HEK293 (cell line): ENCODE results near the gene CLCN7.

ENCODE experiments used
- CTCF ChIA-PET: fragments of 350-600 bp; formaldehyde crosslinking; extraction: SDS; loops from one replicate; lab custom pipeline; 2021; ENCODE audit warnings: antibody characterized with exemption; lab: Yijun Ruan, JAX
- POLR2A ChIA-PET: fragments of 300-600 bp; formaldehyde crosslinking; extraction: SDS; loops from one replicate; lab custom pipeline; 2020; ENCODE audit warnings: antibody characterized with exemption, inconsistent platforms; lab: Yijun Ruan, JAX
- H3K27ac ChIP-seq: fragments of 200-500 bp; sonication (Bioruptor generic); 2 replicates; pipeline ENCODE4 v1.5.1; 2014; ENCODE audit warnings: low read depth, low read length, control low read depth, inconsistent platforms; ENCODE audit errors: extremely low read depth
- H3K36me3 ChIP-seq, 2 experiments: fragments of 200-500 bp in 1 of 2; sonication (Bioruptor generic) in 1 of 2; 1 replicate in 1 of 2; 2 replicates in 1 of 2; pipeline ENCODE4 v1.5.1; 2014 to 2017; ENCODE audit warnings: inconsistent platforms in 2 of 2, low read length in 2 of 2; ENCODE audit not compliant: control insufficient read depth in 2 of 2, insufficient read depth in 1 of 2
- H3K4me1 ChIP-seq: fragments of 200-500 bp; sonication (Bioruptor generic); 2 replicates; pipeline ENCODE4 v1.5.1; 2014; ENCODE audit warnings: mild to moderate bottlenecking, low read length, inconsistent platforms; ENCODE audit not compliant: control insufficient read depth, insufficient read depth
- H3K4me3 ChIP-seq: 2 replicates; pipeline ENCODE4 v1.5.1; 2011; ENCODE audit warnings: low read depth, mild to moderate bottlenecking, control low read depth, low read length, moderate library complexity
- H3K9me3 ChIP-seq: fragments of 200-500 bp; sonication (Bioruptor generic); 2 replicates; pipeline ENCODE4 v1.5.1; 2014; ENCODE audit warnings: low read depth, low read length, inconsistent platforms; ENCODE audit not compliant: control insufficient read depth, insufficient read depth
- HOXD13 ChIP-seq: sonication (generic); formaldehyde crosslinking; IDR thresholded peaks from 2 replicates; pipeline ENCODE4 v1.8.0; 2022; ENCODE audit warnings: missing genetic modification reagents, borderline replicate concordance
- KLF16 ChIP-seq: fragments of 450-650 bp; formaldehyde crosslinking; IDR thresholded peaks from 2 replicates; pipeline ENCODE4 v1.5.1; 2017; ENCODE audit warnings: missing biosample characterization, missing genetic modification characterization
- MYNN ChIP-seq: fragments of 450-650 bp; formaldehyde crosslinking; IDR thresholded peaks from 2 replicates; pipeline ENCODE4 v1.5.1; 2016; ENCODE audit warnings: missing biosample characterization, missing genetic modification characterization, borderline replicate concordance
- TCF7L2 ChIP-seq: IDR thresholded peaks from 2 replicates; pipeline ENCODE4 v1.6.1; 2011; ENCODE audit warnings: low read depth, mild to moderate bottlenecking, inconsistent platforms, low read length, moderate library complexity, borderline replicate concordance
- ZNF133 ChIP-seq: fragments of 450-650 bp; formaldehyde crosslinking; IDR thresholded peaks from 2 replicates; pipeline ENCODE4 v1.5.1; 2016; ENCODE audit warnings: missing biosample characterization, missing genetic modification characterization
- ZNF157 ChIP-seq: fragments of 450-650 bp; formaldehyde crosslinking; IDR thresholded peaks from 2 replicates; pipeline ENCODE4 v1.5.1; 2016; ENCODE audit warnings: missing biosample characterization, missing genetic modification characterization
- ZNF202 ChIP-seq: fragments of 450-650 bp; formaldehyde crosslinking; IDR thresholded peaks from 2 replicates; pipeline ENCODE4 v1.5.1; 2016; ENCODE audit warnings: missing biosample characterization, missing genetic modification characterization, borderline replicate concordance
- ZNF211 ChIP-seq: fragments of 450-650 bp; formaldehyde crosslinking; IDR thresholded peaks from 2 replicates; pipeline ENCODE4 v1.5.1; 2016; ENCODE audit warnings: low read depth, missing biosample characterization, missing genetic modification characterization
- ZNF426 ChIP-seq: fragments of 450-650 bp; formaldehyde crosslinking; IDR thresholded peaks from 2 replicates; pipeline ENCODE4 v1.5.1; 2017; ENCODE audit warnings: missing biosample characterization, missing genetic modification characterization, mild to moderate bottlenecking, inconsistent platforms, moderate library complexity
- ZNF529 ChIP-seq: fragments of 450-650 bp; formaldehyde crosslinking; IDR thresholded peaks from 2 replicates; pipeline ENCODE4 v1.5.1; 2017; ENCODE audit warnings: missing genetic modification characterization, missing biosample characterization; ENCODE audit not compliant: insufficient replicate concordance
- ZNF610 ChIP-seq: fragments of 450-650 bp; formaldehyde crosslinking; IDR thresholded peaks from 2 replicates; pipeline ENCODE4 v1.5.1; 2016; ENCODE audit warnings: missing biosample characterization, missing genetic modification characterization, borderline replicate concordance
- ZNF629 ChIP-seq: fragments of 450-650 bp; formaldehyde crosslinking; IDR thresholded peaks from 2 replicates; pipeline ENCODE4 v1.5.1; 2017; ENCODE audit warnings: missing biosample characterization, missing genetic modification characterization
- ZNF747 ChIP-seq: fragments of 450-650 bp; formaldehyde crosslinking; IDR thresholded peaks from 2 replicates; pipeline ENCODE4 v1.5.1; 2016; ENCODE audit warnings: missing biosample characterization, missing genetic modification characterization
- TF ChIP-seq, protein P1 (sequence below): fragments of 450-650 bp; formaldehyde crosslinking; conservative IDR thresholded peaks from 2 replicates; pipeline ENCODE4 v1.5.1; 2016; ENCODE audit warnings: low read depth, missing biosample characterization, missing genetic modification characterization
- TF ChIP-seq, protein P2 (sequence below): fragments of 450-650 bp; formaldehyde crosslinking; IDR thresholded peaks from 2 replicates; pipeline ENCODE4 v1.5.1; 2016; ENCODE audit warnings: missing biosample characterization, missing genetic modification characterization, borderline replicate concordance

CLCN7 gene

DNA sequence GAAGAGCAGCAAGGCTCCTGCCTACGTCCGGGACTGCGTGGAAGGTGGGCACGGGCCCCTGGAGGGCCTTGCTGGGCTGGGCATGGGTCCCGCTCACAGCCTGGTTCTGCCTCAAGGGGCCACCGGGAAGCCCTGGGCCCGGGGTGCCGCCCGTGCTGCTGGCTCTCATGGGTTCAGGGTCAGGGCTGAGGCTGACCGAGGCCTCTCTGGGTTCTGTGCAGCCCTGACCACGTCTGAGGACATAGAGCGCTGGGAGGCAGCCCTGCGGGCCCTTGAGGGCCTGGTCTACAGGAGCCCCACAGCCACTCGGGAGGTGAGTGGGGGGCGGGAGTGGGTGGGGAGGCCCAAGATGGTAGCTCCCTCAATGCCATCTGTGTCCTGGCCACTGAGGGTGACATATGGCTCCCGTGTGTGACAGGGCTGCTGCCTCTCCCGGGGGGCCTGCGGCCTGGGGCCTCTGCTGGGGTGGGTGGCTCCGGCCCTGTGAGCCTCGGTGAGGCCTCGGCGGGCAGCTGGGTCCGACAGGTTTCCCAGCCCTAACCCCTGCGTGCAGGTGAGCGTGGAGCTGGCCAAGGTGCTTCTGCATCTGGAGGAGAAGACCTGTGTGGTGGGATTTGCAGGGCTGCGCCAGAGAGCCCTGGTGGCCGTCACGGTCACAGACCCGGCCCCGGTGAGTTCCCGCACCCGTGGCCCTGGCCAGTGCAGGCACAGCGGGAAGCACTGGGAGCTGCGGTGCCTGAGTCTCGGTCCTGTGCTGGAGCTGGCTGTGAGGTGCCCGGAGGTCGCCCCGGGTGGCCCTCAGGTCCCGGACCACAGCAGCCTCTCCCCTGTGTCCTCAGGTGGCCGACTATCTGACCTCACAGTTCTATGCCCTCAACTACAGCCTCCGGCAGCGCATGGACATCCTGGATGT is 27.5 kb upstream of the CLCN7 start (continued):
- TF ChIP-seq ZNF426 (tag by site-specific recombination) (no peak), ZNF610 (tag by site-specific recombination) (no peak), ZNF747 (tag by site-specific recombination) (no peak), ZNF133 (tag by site-specific recombination) (no peak)

DNA sequence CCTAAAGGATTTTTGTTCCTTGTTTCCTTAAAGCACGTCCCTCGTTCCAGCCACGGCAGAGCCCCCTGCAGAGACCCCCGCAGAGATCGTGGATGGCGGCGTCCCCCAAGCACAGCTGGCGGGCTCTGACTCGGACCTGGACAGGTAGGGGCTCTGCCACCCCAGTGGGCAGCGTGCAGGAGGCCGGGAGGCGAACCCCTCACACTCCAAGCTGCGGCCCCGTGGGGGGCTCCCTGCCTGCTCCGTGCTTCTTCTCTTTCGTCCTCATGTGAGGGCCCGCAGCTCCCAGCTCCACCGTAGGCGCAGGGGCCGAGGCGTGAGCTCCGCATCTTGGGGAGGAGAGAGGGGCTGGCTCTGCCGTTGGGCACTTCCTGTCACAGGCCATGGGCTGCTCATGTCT is 26.8 kb upstream of the CLCN7 start:
- Histone ChIP-seq H3K4me1 (no peaks in the 10 kb centered on the region), H3K27ac (no peak overlapping the region), H3K9me3 (no peaks in the 10 kb centered on the region), H3K4me3 (no peak overlapping the region), H3K36me3 (peaks cover 16 to 87% of the 10 kb centered on the region in 2 experiments; a peak in 2 of 3 replicates)
- CTCF ChIA-PET: interaction anchor here (0.6 kb wide), 1 partner anchor 87 kb away, joined by 4 read pairs; the partner anchor contains the start of gene UNKL
- TF ChIP-seq, protein P1, sequence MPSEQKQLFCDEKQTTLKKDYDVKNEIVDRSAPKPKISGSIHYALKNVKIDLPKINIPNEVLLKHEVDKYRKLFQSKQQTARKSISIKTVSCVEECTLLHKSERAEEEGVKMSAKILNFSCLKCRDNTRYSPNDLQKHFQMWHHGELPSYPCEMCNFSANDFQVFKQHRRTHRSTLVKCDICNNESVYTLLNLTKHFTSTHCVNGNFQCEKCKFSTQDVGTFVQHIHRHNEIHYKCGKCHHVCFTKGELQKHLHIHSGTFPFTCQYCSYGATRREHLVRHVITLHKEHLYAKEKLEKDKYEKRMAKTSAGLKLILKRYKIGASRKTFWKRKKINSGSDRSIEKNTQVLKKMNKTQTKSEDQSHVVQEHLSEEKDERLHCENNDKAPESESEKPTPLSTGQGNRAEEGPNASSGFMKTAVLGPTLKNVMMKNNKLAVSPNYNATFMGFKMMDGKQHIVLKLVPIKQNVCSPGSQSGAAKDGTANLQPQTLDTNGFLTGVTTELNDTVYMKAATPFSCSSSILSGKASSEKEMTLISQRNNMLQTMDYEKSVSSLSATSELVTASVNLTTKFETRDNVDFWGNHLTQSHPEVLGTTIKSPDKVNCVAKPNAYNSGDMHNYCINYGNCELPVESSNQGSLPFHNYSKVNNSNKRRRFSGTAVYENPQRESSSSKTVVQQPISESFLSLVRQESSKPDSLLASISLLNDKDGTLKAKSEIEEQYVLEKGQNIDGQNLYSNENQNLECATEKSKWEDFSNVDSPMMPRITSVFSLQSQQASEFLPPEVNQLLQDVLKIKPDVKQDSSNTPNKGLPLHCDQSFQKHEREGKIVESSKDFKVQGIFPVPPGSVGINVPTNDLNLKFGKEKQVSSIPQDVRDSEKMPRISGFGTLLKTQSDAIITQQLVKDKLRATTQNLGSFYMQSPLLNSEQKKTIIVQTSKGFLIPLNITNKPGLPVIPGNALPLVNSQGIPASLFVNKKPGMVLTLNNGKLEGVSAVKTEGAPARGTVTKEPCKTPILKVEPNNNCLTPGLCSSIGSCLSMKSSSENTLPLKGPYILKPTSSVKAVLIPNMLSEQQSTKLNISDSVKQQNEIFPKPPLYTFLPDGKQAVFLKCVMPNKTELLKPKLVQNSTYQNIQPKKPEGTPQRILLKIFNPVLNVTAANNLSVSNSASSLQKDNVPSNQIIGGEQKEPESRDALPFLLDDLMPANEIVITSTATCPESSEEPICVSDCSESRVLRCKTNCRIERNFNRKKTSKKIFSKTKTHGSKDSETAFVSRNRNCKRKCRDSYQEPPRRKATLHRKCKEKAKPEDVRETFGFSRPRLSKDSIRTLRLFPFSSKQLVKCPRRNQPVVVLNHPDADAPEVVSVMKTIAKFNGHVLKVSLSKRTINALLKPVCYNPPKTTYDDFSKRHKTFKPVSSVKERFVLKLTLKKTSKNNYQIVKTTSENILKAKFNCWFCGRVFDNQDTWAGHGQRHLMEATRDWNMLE (tag by site-specific recombination): no peak
- no peak for TF ChIP-seq ZNF202 (tag by site-specific recombination)
- TF ChIP-seq HOXD13 (CRISPR knock-in tag): no peak
- TF ChIP-seq MYNN: no peak
- POLR2A ChIA-PET: interaction anchor here (1.0 kb wide), 1 partner anchor 11 kb away, joined by 3 read pairs; no protein-coding TSS in a partner anchor

DNA sequence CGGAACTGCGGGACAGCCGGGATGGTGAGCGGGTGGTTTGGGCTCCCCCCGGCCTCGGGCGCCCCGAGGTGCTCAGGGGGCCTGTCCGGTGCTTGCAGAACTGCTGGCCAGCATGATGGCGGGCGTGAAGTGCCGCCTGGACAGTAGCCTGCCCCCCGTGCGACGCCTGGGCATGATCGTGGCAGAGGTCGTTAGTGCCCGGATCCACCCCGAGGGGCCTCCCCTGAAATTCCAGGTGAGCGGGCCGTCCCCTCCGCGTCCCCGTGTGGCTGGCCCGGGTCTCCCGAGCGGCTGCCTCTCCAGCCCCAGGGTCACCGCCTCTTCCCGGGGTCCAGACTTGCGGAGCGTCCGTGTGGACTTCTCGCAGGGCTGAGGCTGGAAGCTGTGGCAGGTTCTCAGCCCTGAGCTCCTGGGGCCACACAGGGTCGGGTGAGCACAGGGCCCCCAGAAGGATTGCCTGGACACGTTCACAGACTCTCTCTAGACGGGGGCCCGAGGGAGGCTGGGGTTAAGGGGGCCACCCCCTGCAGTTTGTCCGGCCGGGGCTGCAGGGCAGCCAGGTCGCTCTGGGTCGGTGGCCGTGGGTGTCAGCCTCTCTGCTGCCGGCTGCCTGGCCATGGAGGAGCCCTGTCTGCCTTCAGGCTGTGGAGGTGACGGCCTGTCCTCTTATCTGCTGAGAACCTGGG is 25.8 kb upstream of the CLCN7 start:
- H3K4me1 ChIP-seq: no peaks in the 10 kb centered on the region
- peaks cover 16 to 88% of the 10 kb centered on the region in 2 experiments; a peak in 2 of 3 replicates for H3K36me3 ChIP-seq
- no peaks in the 10 kb centered on the region for H3K9me3 ChIP-seq
- ChIA-PET CTCF (no interaction called here), POLR2A (interaction anchor here (0.6 kb wide), 1 partner anchor 133 kb away, joined by 4 read pairs; no protein-coding TSS in a partner anchor)
- H3K4me3 ChIP-seq: no peak overlapping the region
- no peak overlapping the region for H3K27ac ChIP-seq
- TF ChIP-seq ZNF211 (tag by site-specific recombination): no peak
- TF ChIP-seq KLF16 (tag by site-specific recombination): no peak
- TF ChIP-seq TCF7L2: no peak
- TF ChIP-seq ZNF529: no peak
- no peak for TF ChIP-seq ZNF629
- TF ChIP-seq, protein P2, sequence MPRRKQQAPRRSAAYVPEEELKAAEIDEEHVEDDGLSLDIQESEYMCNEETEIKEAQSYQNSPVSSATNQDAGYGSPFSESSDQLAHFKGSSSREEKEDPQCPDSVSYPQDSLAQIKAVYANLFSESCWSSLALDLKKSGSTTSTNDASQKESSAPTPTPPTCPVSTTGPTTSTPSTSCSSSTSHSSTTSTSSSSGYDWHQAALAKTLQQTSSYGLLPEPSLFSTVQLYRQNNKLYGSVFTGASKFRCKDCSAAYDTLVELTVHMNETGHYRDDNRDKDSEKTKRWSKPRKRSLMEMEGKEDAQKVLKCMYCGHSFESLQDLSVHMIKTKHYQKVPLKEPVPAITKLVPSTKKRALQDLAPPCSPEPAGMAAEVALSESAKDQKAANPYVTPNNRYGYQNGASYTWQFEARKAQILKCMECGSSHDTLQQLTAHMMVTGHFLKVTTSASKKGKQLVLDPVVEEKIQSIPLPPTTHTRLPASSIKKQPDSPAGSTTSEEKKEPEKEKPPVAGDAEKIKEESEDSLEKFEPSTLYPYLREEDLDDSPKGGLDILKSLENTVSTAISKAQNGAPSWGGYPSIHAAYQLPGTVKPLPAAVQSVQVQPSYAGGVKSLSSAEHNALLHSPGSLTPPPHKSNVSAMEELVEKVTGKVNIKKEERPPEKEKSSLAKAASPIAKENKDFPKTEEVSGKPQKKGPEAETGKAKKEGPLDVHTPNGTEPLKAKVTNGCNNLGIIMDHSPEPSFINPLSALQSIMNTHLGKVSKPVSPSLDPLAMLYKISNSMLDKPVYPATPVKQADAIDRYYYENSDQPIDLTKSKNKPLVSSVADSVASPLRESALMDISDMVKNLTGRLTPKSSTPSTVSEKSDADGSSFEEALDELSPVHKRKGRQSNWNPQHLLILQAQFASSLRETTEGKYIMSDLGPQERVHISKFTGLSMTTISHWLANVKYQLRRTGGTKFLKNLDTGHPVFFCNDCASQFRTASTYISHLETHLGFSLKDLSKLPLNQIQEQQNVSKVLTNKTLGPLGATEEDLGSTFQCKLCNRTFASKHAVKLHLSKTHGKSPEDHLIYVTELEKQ (tag by site-specific recombination): no peak
- no peak for TF ChIP-seq ZNF157 (tag by site-specific recombination)
